HG03432 (cell line): ENCODE data around the gene NEURL2.

Experiments
- ATAC-seq: cut with Tn5 transposase; IDR thresholded peaks from one replicate; pipeline ENCODE4 v1.9.1; 2021; ENCODE audit warnings: mild to moderate bottlenecking, moderate library complexity; ENCODE audit not compliant: unreplicated experiment

The NEURL2 gene

GRCh38 chr20:45920462-45921336 lies 29.7 kb upstream of the NEURL2 start:
- no peak for ATAC-seq

DNA sequence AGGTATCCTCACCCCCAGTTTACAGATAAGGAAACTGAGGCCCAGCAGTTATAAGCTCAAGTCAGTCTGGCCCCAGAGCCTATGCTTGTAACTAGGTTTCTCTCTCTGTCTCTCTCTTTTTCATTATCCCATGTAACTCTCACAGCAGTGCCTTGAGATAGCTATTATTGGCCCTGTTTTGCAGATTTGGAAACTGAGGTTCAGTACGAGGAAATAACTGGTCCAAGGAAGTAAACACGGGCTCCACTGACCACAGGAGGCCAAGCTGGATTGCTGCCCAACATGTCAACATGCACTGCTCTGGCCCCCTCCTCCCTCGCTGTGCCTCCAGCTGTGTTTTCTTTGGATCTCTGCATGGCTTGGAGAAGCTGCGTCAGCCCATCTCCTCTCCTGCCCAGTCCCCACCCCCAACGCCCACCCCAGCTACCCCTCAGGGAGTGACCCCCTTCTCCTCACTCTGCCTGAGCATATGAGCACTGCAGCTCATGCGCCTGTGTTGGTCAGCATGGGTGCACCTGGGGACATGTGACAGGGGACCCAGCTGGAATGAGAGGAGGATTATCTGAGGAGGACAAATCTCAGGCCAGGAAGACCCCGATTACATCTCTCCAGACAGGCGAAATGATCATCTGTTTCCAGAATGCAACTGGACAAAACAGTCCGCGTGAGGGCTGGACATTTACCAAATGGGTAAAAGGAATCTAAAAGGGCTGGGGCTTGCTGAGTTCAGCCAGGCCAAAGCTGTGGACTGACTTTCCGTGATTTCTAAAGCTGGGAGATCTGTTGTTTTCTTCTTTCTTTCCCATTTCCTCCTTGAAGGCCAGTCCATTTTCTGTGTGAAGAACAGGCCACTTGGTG lies 28.8 kb upstream of the NEURL2 start:
- ATAC-seq = no peak

DNA sequence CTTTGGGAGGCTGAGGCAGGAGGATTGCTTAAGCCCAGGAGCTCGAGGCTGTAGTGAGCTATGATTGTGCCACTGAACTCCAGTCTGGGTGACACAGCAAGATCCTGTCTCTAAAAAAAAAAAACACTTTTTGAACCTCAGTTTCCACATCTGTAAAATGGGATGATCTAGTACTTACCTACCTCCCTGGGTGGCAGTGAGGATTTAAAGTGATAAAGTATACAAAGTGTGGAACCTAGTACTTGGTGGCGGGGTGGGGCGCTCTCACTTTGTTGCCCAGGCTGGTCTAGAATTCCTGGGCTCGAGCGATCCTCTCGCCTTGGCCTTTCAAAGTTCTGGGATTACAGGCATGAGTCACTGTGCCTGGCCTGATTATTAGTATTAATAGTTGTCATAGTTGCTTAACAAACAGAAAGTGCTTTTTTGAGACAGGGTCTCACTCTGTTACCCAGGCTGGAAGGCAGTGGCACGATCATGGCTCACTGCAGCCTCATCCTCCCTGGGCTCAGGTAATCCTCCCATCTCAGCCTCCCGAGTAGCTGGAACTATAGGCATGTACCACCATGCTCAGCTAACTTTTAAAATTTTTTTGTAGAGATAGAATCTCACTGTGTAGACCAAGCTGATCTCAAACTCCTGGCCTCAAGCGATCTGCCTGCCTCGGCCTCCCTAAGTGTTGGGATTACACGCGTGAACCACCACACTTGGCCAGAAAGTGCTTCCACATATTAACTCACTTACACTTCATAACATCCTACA lies 27.9 kb upstream of the NEURL2 start:
- no peak for ATAC-seq

DNA sequence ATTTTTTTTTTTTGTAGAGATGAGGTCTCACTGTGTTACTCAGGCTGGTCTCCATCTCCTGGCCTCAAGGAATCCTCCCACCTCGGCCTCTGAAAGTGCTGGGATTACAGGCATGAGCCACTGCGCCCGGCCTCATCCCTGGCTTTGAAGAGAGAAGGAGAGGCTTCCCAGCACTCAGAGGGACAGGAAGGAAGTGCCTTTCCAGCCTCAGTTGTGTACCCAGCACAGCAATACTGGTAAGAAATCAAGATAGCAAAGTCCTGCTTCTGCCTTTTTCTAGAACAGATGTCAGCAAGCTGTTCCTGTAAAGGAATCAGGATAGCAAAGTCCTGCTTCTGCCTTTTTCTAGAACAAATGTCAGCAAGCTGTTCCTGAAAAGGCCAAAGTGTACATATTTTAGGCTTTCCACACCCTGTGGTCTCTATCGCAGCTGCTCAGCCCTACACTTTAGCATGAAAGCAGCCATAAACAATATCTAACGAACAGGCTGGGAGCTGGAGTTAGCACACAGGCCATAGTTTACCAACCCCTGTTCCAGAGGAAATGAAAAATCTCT lies 27.3 kb upstream of the NEURL2 start:
- ATAC-seq = no peak

DNA sequence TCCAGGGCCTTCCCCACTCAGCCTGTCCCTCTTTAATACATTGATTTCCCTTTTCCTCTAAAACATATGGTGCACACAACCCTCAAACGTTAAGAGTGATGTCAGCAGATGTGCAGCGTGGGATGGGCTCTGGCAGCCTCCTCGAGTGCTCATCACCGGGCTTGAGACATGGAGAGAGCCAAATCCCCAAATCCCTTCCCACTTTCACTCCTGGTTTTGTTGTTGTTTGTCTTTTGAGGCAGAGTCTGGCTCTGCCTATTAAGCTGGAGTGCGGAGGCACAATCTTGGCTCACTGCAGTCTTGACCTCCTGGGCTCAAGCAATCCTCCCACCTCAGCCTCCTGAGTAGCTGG lies 26.8 kb upstream of the NEURL2 start:
- no peak for ATAC-seq

- no peak for ATAC-seq
These were observed 22.1 kb upstream of the NEURL2 start for GRCh38 chr20:45913116-45913515.

DNA sequence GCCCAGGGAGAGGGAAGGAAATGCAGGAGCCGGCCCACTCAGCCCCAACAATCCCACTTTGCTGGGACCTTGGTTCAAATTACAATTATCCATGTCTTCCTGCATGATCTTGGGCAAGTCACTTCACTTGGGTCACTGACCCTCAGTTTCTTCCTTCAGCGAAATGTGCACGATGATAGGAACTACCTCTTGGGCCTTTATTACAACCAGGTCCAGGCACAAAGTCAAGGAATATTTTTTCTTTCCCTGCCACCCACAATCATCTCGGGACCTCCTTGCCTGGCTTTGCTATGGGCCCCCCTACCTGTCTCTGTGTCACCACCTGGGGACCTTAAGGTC lies 21.3 kb upstream of the NEURL2 start:
- ATAC-seq = no peak

DNA sequence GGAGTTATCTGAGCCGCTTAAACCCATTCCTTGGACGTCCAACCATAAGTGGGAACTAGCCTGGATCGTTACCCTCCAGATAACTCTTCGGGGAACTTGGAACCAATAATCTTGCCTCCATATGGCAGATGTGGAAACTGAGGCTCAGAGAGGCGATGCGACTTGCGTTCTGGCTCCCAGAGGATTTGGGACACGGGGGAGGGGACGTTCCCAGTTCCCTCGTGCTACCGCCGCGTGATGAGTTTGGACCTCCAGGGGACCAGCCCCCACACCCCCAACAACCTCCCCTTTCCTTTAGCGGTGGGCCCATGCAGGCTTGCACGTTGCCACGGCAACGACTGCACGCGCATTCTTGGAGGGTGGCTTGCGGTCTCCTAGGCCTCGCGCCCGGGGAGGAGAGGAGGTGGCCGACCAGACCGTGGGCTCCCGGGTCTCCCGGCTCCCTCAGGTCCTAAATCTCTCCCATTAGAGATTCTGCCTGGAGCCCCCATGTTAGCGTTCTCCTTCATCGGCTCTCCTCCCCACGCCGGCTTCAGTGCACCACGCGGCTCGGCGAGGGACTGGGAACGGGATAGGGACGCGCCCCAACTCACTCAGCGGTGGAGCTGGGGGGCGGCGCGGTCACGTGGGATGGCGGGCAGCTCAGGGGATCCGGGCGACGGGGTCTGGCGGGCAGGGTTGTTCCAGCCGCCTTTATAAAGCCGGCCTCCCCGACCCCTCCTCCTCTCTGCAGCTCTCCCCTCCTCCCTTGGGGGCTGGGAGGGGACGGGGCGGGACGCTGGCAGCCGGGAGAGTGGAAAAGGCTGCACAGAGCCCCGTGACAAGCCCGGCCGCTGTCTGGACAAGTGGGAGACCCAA lies 20.7 kb upstream of the NEURL2 start, which contains the start of gene PLTP:
Gene PLTP (minus strand): TSS at position 670 of the 858 bp plus-strand sequence. CDS start 703 bp downstream, outside the sequence.
- ATAC-seq = no peak

DNA sequence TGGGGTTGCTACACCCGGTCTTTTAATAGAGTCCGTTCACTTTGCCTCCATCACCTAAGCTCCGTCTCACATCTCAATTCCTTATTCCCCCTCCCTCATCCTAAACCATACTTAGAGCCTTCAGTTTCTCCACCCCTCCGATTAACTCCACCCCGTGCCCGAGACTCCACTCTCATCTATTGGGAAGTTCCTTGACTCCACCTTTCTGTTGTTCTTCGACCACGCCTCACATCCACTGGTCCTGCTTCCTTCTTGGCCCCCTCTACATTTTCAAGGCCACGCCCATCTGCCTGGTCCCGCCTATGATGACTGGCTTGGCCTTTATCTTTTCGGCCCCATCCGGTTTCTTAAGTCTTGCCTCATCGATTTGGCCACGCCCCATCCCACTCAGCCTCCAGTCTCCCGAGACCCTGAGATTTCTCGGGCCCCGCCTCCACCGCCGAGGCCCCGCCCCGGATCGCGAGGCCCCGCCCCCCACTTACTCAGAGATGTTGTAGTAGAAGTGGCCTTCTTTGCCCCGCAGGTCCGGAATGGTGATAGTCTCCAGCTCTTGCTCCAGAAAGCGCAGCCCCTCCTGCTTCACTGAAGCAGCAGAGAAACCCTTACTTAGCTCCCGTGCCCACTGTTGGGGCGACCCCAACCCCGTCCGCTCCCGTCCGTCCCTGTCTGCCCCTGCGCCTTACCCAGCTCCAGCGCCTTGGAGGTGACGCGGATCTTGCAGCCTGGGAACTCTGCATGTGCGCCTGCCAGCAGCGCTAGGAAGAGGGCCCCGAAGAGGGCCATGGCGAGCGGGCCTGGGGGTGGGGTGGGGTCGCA lies 19.9 kb upstream of the NEURL2 start:
- peak; percentile 89 for ATAC-seq

DNA sequence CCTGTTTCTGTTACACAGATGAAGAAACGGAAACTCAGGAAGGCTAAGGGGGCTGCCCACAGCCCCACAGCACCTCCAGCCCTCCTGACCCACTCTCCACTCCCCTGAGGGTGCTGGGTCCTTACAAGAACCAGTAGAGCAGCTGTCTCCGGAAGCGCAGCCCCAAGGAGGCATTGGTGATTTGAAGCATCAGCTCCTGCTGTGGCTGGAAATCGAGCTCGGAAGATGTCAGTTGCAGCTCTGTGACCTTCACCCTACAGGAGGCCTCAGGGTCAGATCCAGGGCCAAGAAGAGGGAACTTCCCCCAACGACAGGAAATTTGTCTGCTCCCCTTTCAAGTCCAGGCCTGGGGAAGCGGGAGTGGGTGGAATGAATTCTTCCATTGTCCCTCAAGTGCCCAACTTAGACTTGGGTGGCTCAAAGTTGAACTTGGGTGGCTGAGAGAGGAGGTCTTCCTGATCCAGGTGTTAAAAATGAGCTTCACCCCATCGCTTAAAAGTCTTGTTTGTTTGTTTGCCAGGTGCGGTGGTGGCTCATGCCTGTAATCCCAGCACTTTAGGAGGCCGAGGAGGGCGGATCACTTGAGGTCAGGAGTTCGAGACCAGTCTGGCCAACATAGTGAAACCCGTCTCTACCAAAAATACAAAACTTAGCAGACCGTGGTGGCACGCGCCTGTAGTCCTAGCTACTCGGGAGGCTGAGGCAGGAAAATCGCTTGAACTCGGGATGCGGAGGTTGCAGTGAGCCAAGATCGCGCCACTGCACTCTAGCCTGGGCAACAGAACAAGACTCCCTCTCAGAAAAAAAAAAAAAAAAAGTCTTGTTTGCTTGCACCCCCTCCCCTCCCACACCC lies 19.0 kb upstream of the NEURL2 start:
- ATAC-seq = no peak

DNA sequence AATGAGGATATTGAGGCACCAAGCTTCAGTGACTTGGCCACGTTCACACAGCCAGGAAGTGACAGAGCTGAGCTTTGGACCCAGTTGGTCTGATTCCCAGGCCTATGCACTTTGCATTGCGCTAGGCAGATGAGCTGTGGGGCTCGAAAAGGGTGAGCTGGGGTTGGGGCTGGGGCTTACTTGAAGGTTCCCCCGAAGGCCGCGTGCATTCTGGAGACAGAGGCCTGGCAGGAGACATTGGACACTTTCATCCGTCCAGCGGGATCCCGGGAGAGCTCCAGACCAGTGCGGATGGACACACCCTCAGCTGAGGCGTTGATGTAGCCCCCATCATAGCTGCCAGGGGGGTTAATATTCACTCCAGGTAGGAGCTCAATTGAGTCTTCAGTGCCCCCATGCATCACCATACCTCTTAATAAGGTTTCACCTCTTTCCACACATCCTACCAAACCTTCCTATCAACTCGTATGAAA lies 18.4 kb upstream of the NEURL2 start:
- no peak for ATAC-seq

DNA sequence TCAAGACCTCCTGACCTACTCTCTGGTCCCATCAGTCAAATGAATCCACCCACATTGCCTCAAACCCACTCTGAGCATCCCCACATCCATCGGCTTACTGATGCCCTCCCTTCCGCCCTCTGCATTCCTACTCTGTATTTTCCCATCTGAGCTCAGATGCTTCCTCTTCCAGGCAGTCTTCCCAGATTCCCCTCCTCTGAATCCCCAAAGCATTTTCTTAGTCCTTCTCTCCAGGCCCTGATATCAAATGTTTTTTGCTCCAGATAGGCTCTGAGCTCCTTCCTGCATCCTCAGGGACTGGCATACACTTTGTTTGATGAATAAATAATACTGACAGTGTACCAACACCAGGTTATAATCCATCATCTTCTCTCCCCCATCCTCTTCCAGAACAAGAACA lies 17.1 kb upstream of the NEURL2 start:
- ATAC-seq = no peak

- no peak for ATAC-seq
These were observed 16.4 kb upstream of the NEURL2 start for GRCh38 chr20:45907219-45907948.

GRCh38 chr20:45905505-45906079 lies 14.6 kb upstream of the NEURL2 start:
- ATAC-seq = no peak

DNA sequence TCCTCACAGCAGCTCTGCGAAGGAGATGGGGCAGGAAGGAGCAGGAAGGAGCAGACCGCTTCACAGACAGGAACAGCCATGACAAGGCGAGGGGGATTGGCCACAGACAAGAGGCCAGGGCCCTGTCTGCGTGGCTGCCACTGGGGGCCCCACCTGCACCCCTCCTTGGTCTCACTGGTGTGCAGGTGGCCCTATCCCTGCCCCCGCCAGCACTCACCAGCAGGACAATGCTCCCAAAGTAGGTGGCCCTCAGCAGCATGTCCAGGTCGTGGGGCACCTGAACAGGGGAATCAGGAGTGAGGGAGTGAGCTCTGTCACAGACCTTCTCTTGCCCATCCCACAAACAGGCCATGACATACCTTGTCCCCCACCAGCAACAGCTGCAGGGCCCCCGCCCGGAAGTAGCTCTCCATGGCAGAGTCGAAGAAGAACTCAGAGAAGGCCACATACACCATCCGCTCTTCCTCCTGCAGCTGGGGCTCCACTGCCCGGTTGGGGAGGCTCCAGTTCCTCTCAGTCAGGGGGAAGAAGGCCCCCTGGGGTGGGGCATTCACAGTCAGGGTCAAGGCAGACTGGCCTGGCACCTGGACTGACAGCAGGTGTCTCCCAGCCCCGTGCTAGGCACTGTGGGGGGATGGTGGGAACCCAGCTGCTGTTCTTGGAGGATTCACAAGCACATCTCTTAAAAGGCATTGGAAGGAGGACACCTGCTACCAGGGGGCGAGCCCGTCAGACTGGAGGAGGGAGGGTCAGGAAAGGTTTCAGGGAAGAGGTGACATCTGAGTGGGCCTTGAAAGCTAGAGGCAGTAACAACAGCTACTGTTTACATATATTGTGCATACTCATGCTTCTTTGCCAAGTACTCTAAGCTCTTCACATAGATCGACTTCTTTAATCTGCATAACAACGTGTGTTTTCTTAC lies 13.8 kb upstream of the NEURL2 start:
- no peak for ATAC-seq

DNA sequence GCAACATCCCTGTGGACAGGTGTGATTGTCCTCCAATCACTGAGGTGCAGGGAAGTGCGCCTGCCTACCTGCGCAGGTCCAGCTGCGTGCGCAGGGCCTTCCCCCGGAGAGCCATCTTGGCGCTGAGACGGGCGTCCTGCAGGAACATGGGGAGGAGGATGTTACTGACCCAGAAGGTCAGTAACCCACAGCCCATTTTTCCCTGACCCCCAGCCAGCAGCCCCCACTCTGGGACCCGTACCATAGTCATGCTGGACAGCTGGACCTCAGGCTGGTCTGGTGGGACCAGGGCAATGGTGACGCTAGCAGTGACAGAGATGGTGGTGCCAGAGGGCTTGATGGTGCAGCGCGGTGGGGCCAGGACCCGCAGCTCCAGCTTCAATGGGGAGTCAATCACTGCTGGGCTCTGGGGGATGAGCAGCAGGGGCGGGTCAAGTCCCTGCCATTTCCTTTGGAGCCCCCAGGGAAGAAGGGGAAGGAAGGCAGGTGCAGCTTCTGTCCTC lies 11.2 kb upstream of the NEURL2 start:
- no peak for ATAC-seq
